H9 (cell line): ENCODE measurements around the gene TTC21B. TPM values are rescaled to one million over a fixed set of nuclear protein-coding genes. Genes with fewer than 3 reads are reported as not detected.

ENCODE experiments used
- DNase-seq: peaks from one replicate; pipeline ENCODE4 v3.0.0-alpha.2; 2017
- H2AFZ ChIP-seq: one replicate; pipeline ENCODE4 v1.6.1; 2013; ENCODE audit warnings: mild to moderate bottlenecking, low read length, control low read depth, moderate library complexity
- H2AK5ac ChIP-seq: 2 replicates; pipeline ENCODE4 v1.6.1; 2013; ENCODE audit warnings: low read length, control low read depth, mixed read lengths; ENCODE audit not compliant: insufficient read length
- H2BK120ac ChIP-seq: one replicate; pipeline ENCODE4 v1.6.1; 2013; ENCODE audit warnings: low read depth, mild to moderate bottlenecking, low read length, control low read depth, inconsistent platforms; ENCODE audit not compliant: poor library complexity, severe bottlenecking
- H2BK12ac ChIP-seq: 2 replicates; pipeline ENCODE4 v1.6.1; 2013; ENCODE audit warnings: low read length, control low read depth, mixed read lengths, low read depth; ENCODE audit not compliant: insufficient read length
- H2BK15ac ChIP-seq: 2 replicates; pipeline ENCODE4 v1.6.1; 2013; ENCODE audit warnings: low read depth, low read length, control low read depth
- H2BK20ac ChIP-seq: one replicate; pipeline ENCODE4 v1.6.1; 2013; ENCODE audit warnings: low read depth, mild to moderate bottlenecking, low read length, control low read depth, inconsistent platforms; ENCODE audit not compliant: poor library complexity, severe bottlenecking
- H2BK5ac ChIP-seq: 2 replicates; pipeline ENCODE4 v1.6.1; 2013; ENCODE audit warnings: low read length, control low read depth, mixed read lengths; ENCODE audit not compliant: insufficient read length
- H3K14ac ChIP-seq: 2 replicates; pipeline ENCODE4 v1.6.1; 2013; ENCODE audit warnings: low read length, control low read depth; ENCODE audit not compliant: insufficient read depth
- H3K18ac ChIP-seq: 2 replicates; pipeline ENCODE4 v1.6.1; 2013; ENCODE audit warnings: low read depth, mild to moderate bottlenecking, mixed read lengths, low read length, control low read depth; ENCODE audit not compliant: insufficient read length
- H3K23ac ChIP-seq: 2 replicates; pipeline ENCODE4 v1.6.1; 2013; ENCODE audit warnings: low read length, control low read depth, mixed read lengths, low read depth; ENCODE audit not compliant: insufficient read length
- H3K23me2 ChIP-seq: 2 replicates; pipeline ENCODE4 v1.6.1; 2013; ENCODE audit warnings: low read depth, mild to moderate bottlenecking, mixed read lengths, low read length, control low read depth; ENCODE audit not compliant: insufficient read length, poor library complexity, severe bottlenecking
- H3K27ac ChIP-seq: 2 replicates; pipeline ENCODE4 v1.5.1; 2013; ENCODE audit warnings: low read length, control low read depth, mixed read lengths, low read depth; ENCODE audit not compliant: insufficient read length
- H3K27me3 ChIP-seq: 2 replicates; pipeline ENCODE4 v1.6.1; 2013; ENCODE audit warnings: low read length, control low read depth, inconsistent platforms; ENCODE audit not compliant: insufficient read depth
- H3K4ac ChIP-seq: 2 replicates; pipeline ENCODE4 v1.6.1; 2013; ENCODE audit warnings: low read depth, mild to moderate bottlenecking, control low read depth, inconsistent platforms, low read length, moderate library complexity
- H3K4me1 ChIP-seq: 2 replicates; pipeline ENCODE4 v1.6.1; 2013; ENCODE audit warnings: low read length, control low read depth, inconsistent platforms; ENCODE audit not compliant: insufficient read depth
- H3K4me2 ChIP-seq: 2 replicates; pipeline ENCODE4 v1.6.1; 2013; ENCODE audit warnings: low read length, control low read depth, mixed read lengths; ENCODE audit not compliant: insufficient read length, insufficient read depth
- H3K56ac ChIP-seq: 2 replicates; pipeline ENCODE4 v1.6.1; 2013; ENCODE audit warnings: low read depth, mild to moderate bottlenecking, mixed read lengths, low read length, control low read depth; ENCODE audit not compliant: insufficient read length
- H3K79me1 ChIP-seq: 2 replicates; pipeline ENCODE4 v1.6.1; 2013; ENCODE audit warnings: low read depth, mild to moderate bottlenecking, moderate library complexity, low read length, control low read depth, inconsistent platforms; ENCODE audit not compliant: insufficient read depth, poor library complexity, severe bottlenecking
- H3K79me2 ChIP-seq: 2 replicates; pipeline ENCODE4 v1.6.1; 2013; ENCODE audit warnings: low read length, control low read depth, inconsistent platforms; ENCODE audit not compliant: insufficient read depth
- H3K9ac ChIP-seq: 2 replicates; pipeline ENCODE4 v1.6.1; 2013; ENCODE audit warnings: low read length, control low read depth, mixed read lengths; ENCODE audit not compliant: insufficient read length; ENCODE audit errors: extremely low read depth
- H3K9me3 ChIP-seq: one replicate; pipeline ENCODE4 v1.6.1; 2013; ENCODE audit warnings: low read depth, low read length, inconsistent platforms; ENCODE audit not compliant: control insufficient read depth
- H3T11ph ChIP-seq: one replicate; pipeline ENCODE4 v1.6.1; 2013; ENCODE audit warnings: mild to moderate bottlenecking, low read length, control low read depth, inconsistent platforms
- H4K20me1 ChIP-seq: one replicate; pipeline ENCODE4 v1.6.1; 2013; ENCODE audit not compliant: control insufficient read depth, insufficient read length, insufficient read depth
- H4K5ac ChIP-seq: 2 replicates; pipeline ENCODE4 v1.6.1; 2013; ENCODE audit warnings: low read depth, mild to moderate bottlenecking, mixed read lengths, low read length, control low read depth; ENCODE audit not compliant: insufficient read length
- H4K8ac ChIP-seq: replicated peaks from 2 replicates; pipeline ENCODE4 v1.6.1; 2013; ENCODE audit warnings: low read length, control low read depth, mixed read lengths, low read depth; ENCODE audit not compliant: insufficient read length
- H4K91ac ChIP-seq: 2 replicates; pipeline ENCODE4 v1.6.1; 2013; ENCODE audit warnings: low read depth, mild to moderate bottlenecking, moderate library complexity, mixed read lengths, low read length, control low read depth; ENCODE audit not compliant: insufficient read length
- H3K27ac Mint-ChIP-seq, 3 experiments: 2 replicates in 2 of 3; 3 replicates in 1 of 3; pipeline ENCODE4 v1.8.0; 2020 to 2021; ENCODE audit warnings: mixed read lengths in 3 of 3, mild to moderate bottlenecking in 1 of 3, moderate library complexity in 1 of 3
- H3K27me3 Mint-ChIP-seq: 2 replicates; pipeline ENCODE4 v1.8.0; 2021; ENCODE audit warnings: low read depth, mild to moderate bottlenecking, moderate library complexity, mixed read lengths
- H3K36me3 Mint-ChIP-seq, 3 experiments: 2 replicates in 2 of 3; 3 replicates in 1 of 3; pipeline ENCODE4 v1.8.0; 2020 to 2021; ENCODE audit warnings: low read depth in 3 of 3, mixed read lengths in 3 of 3; ENCODE audit not compliant: insufficient read depth in 1 of 3
- H3K4me1 Mint-ChIP-seq, 2 experiments: 2 replicates each; pipeline ENCODE4 v1.8.0; 2020; ENCODE audit warnings: mixed read lengths in 2 of 2
- H3K4me3 Mint-ChIP-seq, 2 experiments: 2 replicates in 1 of 2; 3 replicates in 1 of 2; pipeline ENCODE4 v1.8.0; 2020 to 2021; ENCODE audit warnings: mild to moderate bottlenecking in 2 of 2, mixed read lengths in 2 of 2, moderate library complexity in 1 of 2
- H3K9me3 Mint-ChIP-seq, 2 experiments: 2 replicates in 1 of 2; 3 replicates in 1 of 2; pipeline ENCODE4 v1.8.0; 2020; ENCODE audit warnings: mild to moderate bottlenecking in 2 of 2, mixed read lengths in 2 of 2, moderate library complexity in 1 of 2
- CTCF ChIP-seq: fragments of 200-600 bp; sonication (generic); conservative IDR thresholded peaks from 3 replicates; pipeline ENCODE4 v1.8.0; 2021; ENCODE audit warnings: antibody characterized with exemption, mild to moderate bottlenecking
- WGBS: extraction: QIAGEN DNeasy Blood & Tissue Kit; methylation state at CpG from one replicate; pipeline ENCODE4 v1.1.7; 2013; ENCODE audit warnings: missing lambda C conversion rate, low lambda C conversion rate, mixed read lengths; ENCODE audit not compliant: insufficient read length; ENCODE audit errors: extremely low coverage; 5-methylcytosine and 5-hydroxymethylcytosine counted together
- total RNA-seq: library from RNA; stranded (reverse); gene quantifications from 2 replicates; pipeline ENCODE4 v1.2.1, GENCODE V29; 2021

The TTC21B gene
- total RNA-seq, 1 experiment from 2014 or later: 16.6 TPM

GRCh38 chr2:165872101-165872791, 81.3 kb downstream of the TTC21B start:
- no peaks in the 10 kb centered on the region for H3K9me3 Mint-ChIP-seq
- H3K4me1 ChIP-seq: no peaks in the 10 kb centered on the region
- peaks cover 3 to 9% (median 6%) of the 10 kb centered on the region in 3 experiments; a peak in 6 of 7 replicates for H3K36me3 Mint-ChIP-seq
- peaks cover 3 to 6% of the 10 kb centered on the region in 2 experiments; a peak in 1 of 4 replicates for H3K4me1 Mint-ChIP-seq
- H3K23me2 ChIP-seq: no peaks in the 10 kb centered on the region
- H2BK20ac ChIP-seq: no peak overlapping the region
- no peak overlapping the region for H2BK5ac ChIP-seq
- H3K23ac ChIP-seq: no peak overlapping the region
- no peak for TF ChIP-seq CTCF
- H3K79me2 ChIP-seq: no peaks in the 10 kb centered on the region
- H4K5ac ChIP-seq: no peak overlapping the region
- no peak overlapping the region for H3K4me3 Mint-ChIP-seq
- no peaks in the 10 kb centered on the region for H3K27me3 ChIP-seq
- no peak overlapping the region for H3K27ac Mint-ChIP-seq
- H3K9ac ChIP-seq: no peak overlapping the region
- no peak overlapping the region for H3T11ph ChIP-seq
- H2AK5ac ChIP-seq: no peak overlapping the region
- H3K18ac ChIP-seq: no peak overlapping the region
- no peak overlapping the region for H2AFZ ChIP-seq
- no peak overlapping the region for H3K4me2 ChIP-seq
- H3K56ac ChIP-seq: no peak overlapping the region
- H3K27me3 Mint-ChIP-seq: no peaks in the 10 kb centered on the region
- H3K79me1 ChIP-seq: no peaks in the 10 kb centered on the region
- H3K9me3 ChIP-seq: no peaks in the 10 kb centered on the region
- no peak overlapping the region for H4K91ac ChIP-seq
- H2BK15ac ChIP-seq: no peak overlapping the region
- H4K8ac ChIP-seq: no peak overlapping the region
- no peak overlapping the region for H3K27ac ChIP-seq
- no peak overlapping the region for H2BK120ac ChIP-seq
- H2BK12ac ChIP-seq: no peak overlapping the region
- no peaks in the 10 kb centered on the region for H4K20me1 ChIP-seq
- DNase-seq: no peak
- no peak overlapping the region for H3K4ac ChIP-seq
- no CpG with 5 or more reads among the region's 5 CpGs for WGBS
- no peak overlapping the region for H3K14ac ChIP-seq
